ENCODE results near the gene UBR3. TPM values are rescaled to one million over a fixed set of nuclear protein-coding genes. Genes with fewer than 3 reads are reported as not detected.

UBR3 gene
- polyA plus RNA-seq, 2 of the 4 experiments (the other 2 are of a cell fraction) = 11.0 to 23.1 TPM

- CTCF ChIA-PET = interaction anchor here (0.7 kb wide), 1 partner anchor 1508 kb away, joined by 3 read pairs; the partner anchor contains the start of gene CYBRD1
Measured at GRCh38 chr2:170013802-170014551, 186.7 kb downstream of the UBR3 start.

GRCh38 chr2:170014769-170015168 is 187.5 kb downstream of the UBR3 start:
- ChIA-PET CTCF (interaction anchor here (0.7 kb wide), 1 partner anchor 1508 kb away, joined by 3 read pairs; the partner anchor contains the start of gene CYBRD1), POLR2A (no interaction called here)
- H3K4me2 ChIP-seq = no peak overlapping the region
- TF ChIP-seq NFE2L2 (conservative IDR thresholded peaks at IDR 0.05; ENCODE audit: low read length) (no peak), RARB (CRISPR knock-in tag; IDR thresholded peaks at IDR 0.05) (no peak), ELK1 (IDR thresholded peaks at IDR 0.05; ENCODE audit: low read depth, low read length) (no peak), SREBF2 (IDR thresholded peaks at IDR 0.05) (no peak), RCOR1 (IDR thresholded peaks at IDR 0.05; ENCODE audit: low read depth, low read length) (no peak), KDM5A (IDR thresholded peaks at IDR 0.05) (no peak), USF2 (IDR thresholded peaks at IDR 0.05) (no peak), CBX2 (IDR thresholded peaks at IDR 0.05; ENCODE audit: borderline replicate concordance, low read depth) (no peak), ZSCAN20 (CRISPR knock-in tag; IDR thresholded peaks at IDR 0.05) (no peak), KDM1A (IDR thresholded peaks at IDR 0.05; ENCODE audit: low read depth) (no peak), MYC (IDR thresholded peaks at IDR 0.05; ENCODE audit: borderline replicate concordance, low read length) (no peak)
- no peaks in the 10 kb centered on the region for H3K4me1 ChIP-seq
- H3K27ac ChIP-seq = no peak overlapping the region
- WGBS (ENCODE audit: missing lambda C conversion rate) = 93% methylated on average over 1 of the region's 1 CpG
- FAIRE-seq (no peak), DNase-seq (ENCODE audit: low read depth in 1 of 2, low spot score in 1 of 2) (no peak), ATAC-seq (no peak)
- H3K4me3 ChIP-seq = no peak overlapping the region
- H3K9me3 ChIP-seq = no peaks in the 10 kb centered on the region

More at GRCh38 chr2:170013802-170014551, 186.7 kb downstream of the UBR3 start:
- Histone ChIP-seq H3K4me1 (no peaks in the 10 kb centered on the region), H3K27ac (no peak overlapping the region), H3K4me3 (no peak overlapping the region), H3K4me2 (no peak overlapping the region), H3K9me3 (no peaks in the 10 kb centered on the region)
- DNase-seq (ENCODE audit: low read depth in 1 of 2, low spot score in 1 of 2) (no peak), ATAC-seq (no peak), FAIRE-seq (no peak)
- 85% methylated on average over 5 of the region's 5 CpGs for WGBS (ENCODE audit: missing lambda C conversion rate)
- POLR2A ChIA-PET = no interaction called here
- TF ChIP-seq SMC3 (IDR thresholded peaks at IDR 0.05) (no peak), RARB (CRISPR knock-in tag; IDR thresholded peaks at IDR 0.05) (no peak), TP53 (CRISPR knock-in tag; IDR thresholded peaks at IDR 0.05) (no peak), HOXA7 (CRISPR knock-in tag; IDR thresholded peaks at IDR 0.05) (no peak), SREBF2 (IDR thresholded peaks at IDR 0.05) (no peak), CBX2 (IDR thresholded peaks at IDR 0.05; ENCODE audit: borderline replicate concordance, low read depth) (no peak), MAX (IDR thresholded peaks at IDR 0.05) (no peak), REST (IDR thresholded peaks at IDR 0.05) (no peak), FOSB (CRISPR knock-in tag; IDR thresholded peaks at IDR 0.05) (no peak), EP300 (IDR thresholded peaks at IDR 0.05) (no peak), NFE2L2 (conservative IDR thresholded peaks at IDR 0.05; ENCODE audit: low read length) (no peak), CEBPB (IDR thresholded peaks at IDR 0.05) (no peak)
